Activated T-cell treated with anti-CD3 and anti-CD28 coated beads for 24 hours (primary cell): Measurements from ENCODE around the gene ATP2B2.
A peak's percentile ranks its signal among the peaks of the same experiment; 100 is the strongest.

ENCODE experiments used
- DNase-seq: peaks from one replicate; pipeline ENCODE4 v3.0.0-alpha.2; 2020; ENCODE audit warnings: low read depth

The ATP2B2 gene

DNA sequence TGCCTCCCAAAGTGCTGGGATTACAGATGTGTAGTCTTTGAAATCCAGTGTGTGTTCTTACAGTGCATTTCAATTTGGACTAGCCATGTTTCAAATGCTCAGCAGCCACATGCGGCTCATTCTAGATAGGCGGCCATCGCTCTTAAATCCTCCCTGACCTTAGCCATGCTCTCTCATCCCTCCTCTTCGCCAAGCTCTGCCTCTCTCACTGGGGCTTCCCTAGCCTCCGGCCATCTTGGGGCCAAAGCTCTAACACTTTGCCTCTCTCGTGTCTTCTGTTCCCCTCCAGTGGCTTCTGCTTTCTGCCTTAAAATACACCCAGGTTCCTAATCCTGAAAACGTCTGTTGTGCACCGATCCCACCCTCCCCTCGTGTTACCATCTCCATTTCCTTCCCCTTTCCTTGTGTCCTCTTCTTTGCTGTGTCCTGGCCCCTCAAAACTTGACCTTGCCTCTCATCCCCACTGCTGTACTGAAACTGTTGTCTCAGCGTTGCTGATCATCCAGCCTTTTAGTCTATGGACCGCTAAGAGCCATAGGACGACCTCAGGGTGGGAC is 211.3 kb downstream of the ATP2B2 start:
- DNase-seq = no peak

GRCh38 chr3:10292505-10293419 is 212.6 kb downstream of the ATP2B2 start, which contains the start of gene GHRL:
TSS of gene GHRL (minus strand) at chr3:10292947. CDS start at chr3:10290180, 2,767 bp downstream.
- no peak for DNase-seq

GRCh38 chr3:10291641-10292040 is 213.7 kb downstream of the ATP2B2 start:
- DNase-seq = no peak

- DNase-seq = no peak
Observed at GRCh38 chr3:10290481-10291176, 214.8 kb downstream of the ATP2B2 start.

- DNase-seq = no peak
Observed at GRCh38 chr3:10289787-10290355, 215.5 kb downstream of the ATP2B2 start.

DNA sequence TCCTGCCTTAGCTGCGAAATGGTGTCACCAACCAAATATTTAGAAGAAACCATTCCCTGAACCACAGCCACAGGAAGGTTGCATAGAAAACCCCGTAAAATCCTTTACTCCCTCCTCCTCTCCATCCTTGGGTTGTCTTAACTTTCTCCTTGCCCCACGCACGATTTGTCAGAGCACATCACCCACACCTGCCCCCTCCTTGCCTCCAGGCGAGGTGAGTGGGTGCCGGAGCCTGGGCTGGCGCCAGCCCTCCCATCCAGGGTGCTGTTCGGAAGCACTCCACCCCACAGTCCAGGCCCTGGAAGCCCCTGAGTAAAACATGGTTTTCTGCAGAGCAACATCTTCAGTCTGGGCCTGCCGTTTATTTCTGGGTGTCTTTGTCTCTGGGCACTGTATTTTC is 216.3 kb downstream of the ATP2B2 start:
- DNase-seq = no peak

- no peak for DNase-seq
Observed at GRCh38 chr3:10288575-10288960, 216.8 kb downstream of the ATP2B2 start.

DNA sequence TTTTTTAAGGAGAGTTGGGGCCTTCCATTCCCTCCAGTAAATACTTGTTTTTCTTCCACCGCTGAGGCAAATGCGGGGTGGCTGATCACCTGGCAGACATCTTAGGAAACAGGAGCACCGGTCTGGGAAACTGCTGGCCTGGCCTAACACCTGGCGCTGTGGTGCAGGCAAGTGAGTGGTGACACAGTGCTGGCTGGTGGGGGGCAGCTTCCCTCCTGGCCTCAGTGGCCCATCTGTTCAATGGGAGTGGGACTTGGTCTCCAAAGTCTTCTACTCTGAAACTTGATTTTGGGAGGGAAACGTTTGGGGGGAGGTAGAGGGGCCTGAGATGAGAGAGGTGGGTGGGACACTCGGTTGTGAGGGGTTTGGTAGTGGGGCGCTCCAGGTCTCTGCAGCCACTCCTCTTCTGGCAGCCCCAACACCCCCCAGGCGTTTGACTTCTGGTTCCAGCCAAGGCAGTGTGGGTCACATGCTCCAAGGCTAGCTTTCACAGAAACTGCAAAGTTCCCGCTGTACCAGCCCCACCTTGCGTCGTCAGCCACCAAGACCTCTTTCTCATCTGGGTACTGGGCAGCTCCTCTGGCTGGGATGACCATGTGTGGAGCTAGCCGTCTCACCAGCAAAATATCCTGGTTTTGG is 217.3 kb downstream of the ATP2B2 start:
- no peak for DNase-seq

DNA sequence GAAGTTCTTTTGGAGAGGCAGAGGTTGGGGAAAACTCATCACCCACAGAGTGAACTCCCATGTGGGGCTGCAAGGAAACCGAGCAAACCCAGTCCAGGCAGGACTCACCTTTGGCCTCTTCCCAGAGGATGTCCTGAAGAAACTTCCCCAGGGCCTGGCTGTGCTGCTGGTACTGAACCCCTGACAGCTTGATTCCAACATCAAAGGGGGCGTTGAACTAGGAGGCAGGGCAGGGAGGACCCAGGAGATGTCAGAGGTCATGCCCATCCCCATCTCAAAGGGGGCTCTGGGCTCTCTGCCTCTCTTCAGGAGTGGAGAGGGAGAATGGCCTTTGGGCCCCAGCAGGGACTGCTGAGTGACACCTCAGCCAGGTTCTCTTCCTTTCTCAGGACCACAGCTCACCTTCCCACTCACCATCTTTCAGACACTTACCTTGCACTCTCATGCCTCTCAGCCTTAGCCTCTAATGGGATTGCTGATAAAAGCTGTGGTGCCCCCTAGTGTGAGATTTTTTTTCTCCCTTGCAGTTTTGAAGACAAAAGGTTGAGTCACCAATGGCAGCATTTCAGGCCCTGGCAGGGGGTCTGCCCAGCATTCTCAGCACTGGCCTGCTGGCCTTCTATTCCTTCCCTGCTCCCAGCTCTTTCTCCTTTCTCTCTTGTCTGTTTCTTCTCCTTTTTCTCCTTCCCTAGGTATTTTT is 218.6 kb downstream of the ATP2B2 start:
- DNase-seq = no peak

DNA sequence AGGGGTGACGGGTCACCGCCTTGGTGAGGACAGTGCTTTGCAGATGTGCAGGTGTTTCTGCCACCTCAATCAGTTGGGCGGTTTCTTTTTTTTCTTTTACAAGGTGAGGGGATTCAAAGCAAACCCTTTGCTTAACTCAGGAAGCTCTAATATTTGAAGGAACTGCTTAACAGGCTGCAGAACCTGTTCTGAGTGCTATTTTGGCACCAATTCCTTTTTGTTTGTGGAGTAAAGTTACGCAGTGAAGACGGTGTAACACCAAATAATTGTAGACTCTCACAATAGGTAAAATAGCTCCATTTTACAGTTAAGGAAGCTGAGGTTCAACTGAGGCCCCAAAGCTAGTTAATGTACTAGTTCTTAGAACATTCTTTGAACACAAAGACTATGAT is 219.3 kb downstream of the ATP2B2 start:
- no peak for DNase-seq

GRCh38 chr3:10285272-10286132 is 219.9 kb downstream of the ATP2B2 start:
- no peak for DNase-seq

GRCh38 chr3:10284496-10284895 is 220.9 kb downstream of the ATP2B2 start:
- peak; percentile 11 for DNase-seq

DNA sequence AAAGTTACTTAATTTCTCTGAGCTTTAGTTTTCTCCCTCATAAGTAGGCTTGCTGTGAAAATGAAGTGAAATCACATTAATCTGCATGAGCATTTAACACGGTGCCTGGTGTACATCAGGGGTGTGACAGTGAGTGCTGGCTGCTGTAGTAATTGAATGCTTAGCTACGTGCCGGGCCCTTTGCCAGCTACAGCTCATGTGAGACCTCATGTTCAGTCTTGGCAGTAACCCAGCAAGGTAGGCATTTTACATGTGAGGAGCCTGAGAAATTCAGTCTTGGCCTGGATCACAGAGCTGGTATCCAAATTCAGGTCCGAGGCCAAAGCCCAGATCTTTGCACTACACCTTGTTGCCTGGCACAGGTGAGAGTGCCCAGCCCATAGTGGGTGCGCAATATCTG is 221.7 kb downstream of the ATP2B2 start:
- no peak for DNase-seq

DNA sequence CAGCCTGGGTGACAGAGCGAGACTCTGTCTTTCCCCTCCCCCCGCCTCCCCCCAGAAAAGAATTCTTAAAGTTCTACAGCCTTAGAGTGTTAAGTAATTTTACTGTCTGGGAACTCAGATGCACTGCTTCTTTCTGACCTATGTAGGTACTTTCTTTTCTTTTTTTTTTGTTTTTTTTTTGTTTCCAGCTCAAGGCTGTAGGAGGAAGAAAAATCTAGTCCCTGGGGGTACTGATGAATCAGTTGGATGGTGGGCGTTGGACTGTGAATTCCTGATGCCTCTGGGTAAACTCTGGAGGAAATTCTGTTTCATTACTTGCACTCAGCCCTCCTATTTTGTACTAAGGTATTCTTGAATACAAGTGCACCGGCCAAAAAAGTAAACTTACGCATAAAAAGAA is 223.4 kb downstream of the ATP2B2 start:
- no peak for DNase-seq

GRCh38 chr3:10280571-10280970 is 224.8 kb downstream of the ATP2B2 start:
- no peak for DNase-seq

DNA sequence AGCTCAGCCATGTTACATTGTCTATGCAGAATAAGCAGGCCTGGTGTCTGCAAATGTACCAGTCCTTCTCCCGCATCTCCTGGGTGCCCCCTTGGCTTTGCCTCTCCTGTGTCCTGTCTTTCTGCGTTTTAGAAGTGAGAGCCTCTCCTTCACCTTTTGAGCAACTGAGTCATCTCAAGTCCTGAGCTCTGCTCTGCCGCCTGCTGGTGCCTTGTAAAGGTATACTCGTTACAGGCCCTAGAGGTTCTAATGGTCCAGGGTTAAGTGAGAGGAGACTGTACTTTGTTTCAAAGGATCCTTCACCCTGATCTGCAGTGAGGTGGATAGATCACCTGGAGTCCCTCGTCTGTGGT is 225.2 kb downstream of the ATP2B2 start:
- no peak for DNase-seq

- DNase-seq = no peak
Observed at GRCh38 chr3:10279384-10280176, 225.8 kb downstream of the ATP2B2 start.

GRCh38 chr3:10278501-10278900 is 226.9 kb downstream of the ATP2B2 start:
- no peak for DNase-seq

GRCh38 chr3:10277115-10277625 is 228.2 kb downstream of the ATP2B2 start:
- DNase-seq = no peak

GRCh38 chr3:10274601-10275000 is 230.8 kb downstream of the ATP2B2 start:
- no peak for DNase-seq
